Esophagus squamous epithelium (tissue), 5 donors: ENCODE results near the gene GBF1. TPM values are rescaled to one million over a fixed set of nuclear protein-coding genes. Genes with fewer than 3 reads are reported as not detected.

ENCODE experiments used
- DNase-seq: peaks from one replicate; lab custom pipeline; 2025; lab: John Stamatoyannopoulos, UW
- H3K27ac ChIP-seq, 4 donors: fragments of 200-600 bp; sonication (generic); one replicate each; pipeline ENCODE4 v1.5.1; 2016 to 2019; ENCODE audit warnings: mild to moderate bottlenecking in 1 of 4
- H3K27me3 ChIP-seq, 4 donors: fragments of 200-600 bp; sonication (generic); 1 replicate in 3 of 4; 2 replicates in 1 of 4; pipeline versions ENCODE4 v1.5.1 to v1.6.0; 2017 to 2021; ENCODE audit warnings: antibody characterized with exemption in 1 of 4
- H3K36me3 ChIP-seq, 3 donors: fragments of 200-600 bp; sonication (generic); one replicate each; pipeline ENCODE4 v1.5.1; 2016 to 2019
- H3K4me1 ChIP-seq, 3 donors: fragments of 200-600 bp; sonication (generic); one replicate each; pipeline ENCODE4 v1.5.1; 2017 to 2019
- H3K4me3 ChIP-seq, 4 donors: fragments of 200-600 bp; sonication (generic); 1 replicate in 3 of 4; 2 replicates in 1 of 4; pipeline ENCODE4 v1.5.1; 2016 to 2019; ENCODE audit warnings: mild to moderate bottlenecking in 2 of 4, moderate library complexity in 1 of 4
- H3K9me3 ChIP-seq, 3 donors: fragments of 200-600 bp; sonication (generic); one replicate each; pipeline ENCODE4 v1.5.1; 2016 to 2019
- CTCF ChIP-seq, 6 experiments: fragments of 450-650 bp in 4 of 6; fragments of 200-600 bp in 2 of 6; sonication (generic) in 2 of 6; IDR thresholded peaks; one replicate each; pipeline ENCODE4 v1.5.1; 2016 to 2019; ENCODE audit warnings: antibody characterized with exemption in 6 of 6, mild to moderate bottlenecking in 4 of 6, moderate library complexity in 4 of 6
- POLR2A ChIP-seq, 4 donors: fragments of 450-650 bp; IDR thresholded peaks; one replicate each; pipeline ENCODE4 v1.6.1; 2017; ENCODE audit warnings: antibody characterized with exemption in 4 of 4, mild to moderate bottlenecking in 4 of 4, moderate library complexity in 3 of 4
- WGBS, 2 donors: methylation state at CpG; one replicate each; pipeline ENCODE4 v1.1.5; 2018; 5-methylcytosine and 5-hydroxymethylcytosine counted together
- intact Hi-C: fragments of 100-400 bp; cut with DNase I; formaldehyde crosslinking; loops from one replicate; pipeline ENCODE4 v1.15.0; 2022
- total RNA-seq, 4 donors: library from RNA; depleted of rRNA; stranded (reverse); fragments of >200 nt; gene quantifications; one replicate each; pipeline ENCODE4 v1.1.0, GENCODE V29; 2016
- donor health status: DM: yes; HTN: yes; CAD: no.

The GBF1 gene
- total RNA-seq, 4 donors from 2014 or later = 22.5 to 39.0 (median 28.6) TPM

GRCh38 chr10:102342458-102342857, 97.1 kb downstream of the GBF1 start:
- TF ChIP-seq POLR2A (IDR thresholded peaks at IDR 0.05) (no peak), CTCF (IDR thresholded peaks at IDR 0.05) (no peak)
- Histone ChIP-seq H3K27ac (no peak overlapping the region), H3K4me1 (peaks cover 0 to 12% (median 0%) of the 10 kb centered on the region in 3 donors), H3K36me3 (peaks cover 0 to 38% (median 0%) of the 10 kb centered on the region in 3 donors), H3K9me3 (no peaks in the 10 kb centered on the region), H3K27me3 (no peaks in the 10 kb centered on the region), H3K4me3 (no peak overlapping the region)
- intact Hi-C loops = no loop called here
- WGBS, 2 donors = 24 to 40% methylated on average over 2 of the region's 2 CpGs
- no peak for DNase-seq

DNA sequence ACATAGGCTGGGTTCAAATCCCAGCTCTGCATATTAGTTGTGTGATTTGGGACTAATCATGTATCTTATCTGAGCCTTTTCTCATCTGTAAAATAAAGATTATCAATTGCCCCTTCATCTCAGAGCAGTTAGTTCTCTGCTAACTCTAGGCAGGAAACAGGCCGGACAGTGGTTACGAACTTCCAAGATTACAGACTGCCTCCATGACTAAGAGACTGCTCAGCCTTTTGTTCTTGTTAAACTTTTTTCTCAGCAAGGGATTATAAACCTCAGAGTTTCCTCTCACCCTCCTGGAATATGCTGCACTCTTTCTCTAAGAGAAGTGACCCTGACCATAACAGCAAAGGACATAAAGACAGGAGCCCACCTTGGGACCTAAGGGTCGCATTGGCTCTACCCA, 97.6 kb downstream of the GBF1 start:
- Histone ChIP-seq H3K9me3 (no peaks in the 10 kb centered on the region), H3K27ac (no peak overlapping the region), H3K27me3 (no peaks in the 10 kb centered on the region), H3K36me3 (peaks cover 0 to 43% (median 0%) of the 10 kb centered on the region in 3 donors), H3K4me1 (peaks cover 0 to 12% (median 0%) of the 10 kb centered on the region in 3 donors), H3K4me3 (no peak overlapping the region)
- WGBS, 2 donors = 63 to 65% methylated on average over 3 of the region's 3 CpGs
- no peak for TF ChIP-seq POLR2A (IDR thresholded peaks at IDR 0.05)
- no peak for TF ChIP-seq CTCF (IDR thresholded peaks at IDR 0.05)
- no peak for DNase-seq
- intact Hi-C loops = no loop called here

DNA sequence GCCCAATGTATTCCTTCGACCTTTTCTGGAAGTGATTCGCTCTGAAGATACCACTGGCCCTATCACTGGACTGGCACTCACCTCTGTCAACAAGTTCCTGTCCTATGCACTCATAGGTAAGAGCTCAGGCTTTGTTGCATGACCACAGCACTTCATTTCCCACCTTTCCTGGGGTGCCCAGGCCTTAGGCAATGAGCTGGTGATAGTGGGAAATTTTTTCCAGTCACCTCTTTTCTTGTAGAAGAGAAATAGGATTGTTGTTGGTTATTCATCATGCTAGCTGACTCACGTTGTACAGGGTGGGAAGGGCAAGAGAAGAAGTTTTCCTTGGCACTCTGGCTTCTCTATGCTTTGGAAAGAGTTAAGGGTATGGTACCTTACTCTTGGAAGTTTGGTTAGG, 98.7 kb downstream of the GBF1 start:
- DNase-seq = no peak
- H3K9me3 ChIP-seq = no peaks in the 10 kb centered on the region
- peaks cover 0 to 54% (median 0%) of the 10 kb centered on the region in 3 donors for H3K36me3 ChIP-seq
- H3K4me3 ChIP-seq = no peak overlapping the region
- H3K27ac ChIP-seq = no peak overlapping the region
- TF ChIP-seq POLR2A (IDR thresholded peaks at IDR 0.05) = no peak
- H3K4me1 ChIP-seq = peaks cover 0 to 12% (median 0%) of the 10 kb centered on the region in 3 donors
- no peaks in the 10 kb centered on the region for H3K27me3 ChIP-seq
- intact Hi-C loops = no loop called here
- WGBS, 2 donors = 70 to 78% methylated on average over 3 of the region's 3 CpGs

- Histone ChIP-seq H3K27ac (no peak overlapping the region), H3K27me3 (no peaks in the 10 kb centered on the region), H3K9me3 (no peaks in the 10 kb centered on the region), H3K36me3 (peaks cover 0 to 86% (median 4%) of the 10 kb centered on the region in 3 donors), H3K4me1 (peaks cover 0 to 7% (median 0%) of the 10 kb centered on the region in 3 donors), H3K4me3 (no peak overlapping the region)
- TF ChIP-seq CTCF (IDR thresholded peaks at IDR 0.05) = peak; percentile 25 to 75 (median 56)
- no peak for TF ChIP-seq POLR2A (IDR thresholded peaks at IDR 0.05)
- WGBS, 2 donors = 64 to 79% methylated on average over 2 of the region's 2 CpGs
- intact Hi-C loops = no loop called here
- no peak for DNase-seq
Observed at GRCh38 chr10:102347236-102347828, 102.0 kb downstream of the GBF1 start.

- Histone ChIP-seq H3K27me3 (no peaks in the 10 kb centered on the region), H3K4me1 (no peaks in the 10 kb centered on the region), H3K36me3 (peaks cover 8 to 97% (median 10%) of the 10 kb centered on the region in 3 donors), H3K4me3 (no peak overlapping the region), H3K27ac (no peak overlapping the region), H3K9me3 (no peaks in the 10 kb centered on the region)
- intact Hi-C loops = loop anchor here (5.0 kb wide), 1 partner anchor 125 kb away; the partner anchor contains the start of gene ELOVL3
- TF ChIP-seq CTCF (IDR thresholded peaks at IDR 0.05) (peak; percentile 80 to 92 (median 84)), POLR2A (IDR thresholded peaks at IDR 0.05) (no peak)
- DNase-seq = no peak
- WGBS, 2 donors = 68 to 73% methylated on average over 4 to 6 of the region's 7 CpGs
Observed at GRCh38 chr10:102352066-102352715, 106.9 kb downstream of the GBF1 start.
